Dermis blood vessel endothelial cell (primary cell): ENCODE data around the gene GOLGA7B. TPM values are rescaled to one million over a fixed set of nuclear protein-coding genes. Genes with fewer than 3 reads are reported as not detected.
A peak's percentile ranks its signal among the peaks of the same experiment; 100 is the strongest.

Source experiments
- DNase-seq: peaks from one replicate; pipeline ENCODE4 v3.0.0; 2010
- total RNA-seq: library from RNA; depleted of rRNA; stranded (reverse); fragments of >200 nt; gene quantifications from 2 replicates; pipeline ENCODE4 v1.2.3, GENCODE V29; 2014

The GOLGA7B gene
- total RNA-seq = under 0.01 and 0.05 TPM in 2 replicates

DNA sequence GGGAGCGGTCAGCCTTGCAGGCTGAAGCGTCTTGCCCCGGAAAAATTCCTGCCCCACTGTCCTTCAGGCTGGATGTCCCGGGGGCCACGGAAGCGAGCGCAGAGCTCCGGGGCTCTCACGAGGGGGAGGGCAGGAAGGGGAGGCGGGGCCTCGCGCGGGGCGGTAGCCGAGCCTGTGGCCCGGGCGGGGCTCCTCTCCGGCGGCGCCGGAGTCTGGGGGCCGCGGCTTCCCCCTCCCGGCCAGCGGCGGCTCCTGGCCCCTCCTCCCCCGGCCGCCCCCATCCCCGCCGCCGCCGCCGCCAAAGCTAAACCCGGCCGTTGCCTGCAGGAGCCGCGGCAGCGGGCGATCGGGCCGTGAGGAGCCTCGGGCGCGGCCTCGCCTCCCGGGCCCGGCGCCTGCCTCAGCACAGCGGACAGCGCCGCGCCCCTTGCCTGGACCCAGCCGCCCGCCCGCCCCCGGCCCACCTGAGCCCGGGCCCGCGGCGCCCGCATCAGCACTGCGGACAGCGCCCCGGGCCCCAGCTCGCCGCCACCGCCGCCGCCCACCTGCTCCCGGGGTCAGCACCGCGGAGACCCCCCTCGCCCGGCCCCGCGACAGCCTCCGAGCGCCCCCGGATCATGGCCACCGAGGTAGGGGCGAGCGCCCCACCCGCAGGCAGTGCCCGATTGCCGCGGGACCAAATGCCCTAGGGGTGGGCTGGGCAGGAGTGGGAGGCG, at the start of gene GOLGA7B:
Gene GOLGA7B, plus strand, starts transcription at position 157 of the 716 bp plus-strand sequence. Its CDS starts 461 bp downstream, at position 618.
- peak; percentile 37 for DNase-seq

DNA sequence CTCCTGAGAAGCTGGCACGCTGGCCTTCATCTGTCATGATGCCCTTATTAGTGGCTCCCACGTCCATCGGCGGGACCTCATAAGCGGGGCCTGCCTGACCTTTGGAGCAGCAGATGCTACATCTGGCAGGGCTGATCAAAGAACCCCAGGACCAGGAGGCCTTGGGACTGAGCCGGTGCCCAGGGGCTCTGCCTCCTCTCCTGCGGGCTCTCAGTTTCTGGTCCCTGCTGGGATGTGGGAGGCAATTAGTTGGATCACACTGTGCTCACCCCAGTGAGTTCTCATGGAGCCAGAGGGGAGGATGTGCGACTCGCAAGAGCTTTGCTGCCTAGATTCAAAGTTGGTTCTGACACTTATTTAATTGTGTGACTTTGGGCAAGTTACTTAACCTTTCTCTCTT, 49.2 kb upstream of the GOLGA7B start:
- no peak for DNase-seq

DNA sequence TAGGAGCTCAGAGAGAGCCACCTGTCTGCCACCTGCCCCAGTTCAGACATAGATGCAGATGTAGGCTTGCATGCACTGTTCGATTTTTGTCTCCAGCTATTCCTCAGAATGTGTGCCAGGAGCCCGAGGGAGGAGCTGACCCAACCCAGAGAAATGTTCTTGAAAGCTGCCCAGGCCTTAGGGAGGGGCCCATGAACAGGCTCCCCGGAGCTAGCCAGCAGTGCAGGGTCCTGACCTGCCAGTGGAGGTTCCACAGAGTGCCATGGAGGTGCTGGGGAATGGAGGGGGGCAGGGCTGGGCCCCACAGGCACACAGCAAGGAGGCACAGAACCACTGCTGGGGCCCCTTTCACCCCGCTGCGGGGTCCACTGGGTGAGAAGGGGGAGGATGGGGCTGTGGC, 48.2 kb upstream of the GOLGA7B start:
- no peak for DNase-seq

DNA sequence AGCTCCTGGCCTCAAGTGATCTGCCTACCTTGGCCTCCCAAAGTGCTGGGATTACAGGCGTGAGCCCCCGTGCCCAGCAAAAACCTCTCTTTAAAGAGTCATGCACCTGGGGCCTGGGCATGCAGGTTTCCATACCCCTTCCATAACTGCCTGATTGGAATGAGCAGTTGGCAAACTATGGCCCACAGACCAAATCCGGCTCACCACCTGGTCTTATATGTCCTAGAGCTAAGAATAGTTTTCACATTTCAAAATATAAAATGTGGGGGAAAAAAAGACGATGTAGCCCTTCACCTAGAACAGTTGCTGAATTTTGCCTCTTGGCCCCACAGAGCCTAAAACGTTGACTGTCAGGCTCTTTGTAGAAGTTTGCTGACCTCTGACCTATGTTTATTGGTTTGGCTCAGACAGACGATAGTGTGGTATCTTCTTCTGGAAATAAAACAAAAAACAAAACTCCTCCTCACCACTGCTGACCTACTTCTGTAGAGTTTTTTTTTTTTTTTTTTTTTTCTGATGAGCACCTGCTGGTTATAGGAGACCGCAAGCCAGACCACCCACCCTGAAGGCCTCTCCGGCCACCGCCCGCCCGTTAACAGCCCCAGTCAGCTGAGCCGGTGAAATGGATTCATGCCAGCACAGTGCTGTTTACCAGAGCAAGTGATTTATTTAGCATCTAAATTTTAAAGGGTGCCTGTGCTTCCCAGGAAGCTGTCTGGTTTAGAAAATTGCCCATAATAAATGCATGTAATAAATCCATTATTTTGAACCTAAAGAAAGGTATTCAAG, 44.4 kb upstream of the GOLGA7B start:
- DNase-seq = no peak

DNA sequence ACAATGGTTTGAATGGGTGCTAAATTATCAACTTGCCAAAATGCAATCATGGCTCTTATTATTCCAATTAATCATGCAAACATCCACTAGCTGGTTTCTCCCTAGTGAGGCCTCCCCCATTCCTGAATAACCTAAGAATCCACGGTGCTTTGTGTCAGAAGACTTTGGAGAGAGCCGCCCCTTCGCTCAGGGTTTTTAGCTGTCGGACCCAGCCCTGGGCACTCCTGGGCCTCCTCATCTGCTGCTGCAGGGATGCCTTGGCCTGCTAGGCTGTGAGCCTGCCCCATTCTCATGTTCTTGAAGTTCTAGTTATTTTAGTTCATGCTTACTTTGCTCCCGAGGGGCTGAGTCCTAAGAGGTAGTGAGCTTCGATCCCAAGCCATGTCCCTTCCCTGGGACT, 43.7 kb upstream of the GOLGA7B start:
- DNase-seq = no peak

DNA sequence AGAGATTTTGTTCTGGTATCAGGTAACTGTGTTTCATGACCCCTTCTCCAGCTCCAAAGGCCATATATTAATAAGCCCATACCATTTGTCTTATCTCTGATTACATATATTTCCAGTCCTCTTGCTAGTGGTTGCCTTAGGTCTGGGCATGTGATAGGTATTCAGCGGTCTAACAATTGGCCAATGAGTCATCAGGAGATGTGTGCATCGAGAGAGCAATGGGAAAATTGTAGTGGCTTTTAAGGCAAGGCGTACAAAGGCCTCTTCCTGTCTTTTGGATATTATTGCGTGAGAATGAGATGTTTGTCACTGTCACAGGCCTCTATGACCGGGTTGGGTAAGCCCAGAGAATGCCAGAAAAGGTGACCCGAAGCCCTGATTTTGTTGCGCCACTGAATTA, 39.2 kb upstream of the GOLGA7B start:
- peak; percentile 51 for DNase-seq

DNA sequence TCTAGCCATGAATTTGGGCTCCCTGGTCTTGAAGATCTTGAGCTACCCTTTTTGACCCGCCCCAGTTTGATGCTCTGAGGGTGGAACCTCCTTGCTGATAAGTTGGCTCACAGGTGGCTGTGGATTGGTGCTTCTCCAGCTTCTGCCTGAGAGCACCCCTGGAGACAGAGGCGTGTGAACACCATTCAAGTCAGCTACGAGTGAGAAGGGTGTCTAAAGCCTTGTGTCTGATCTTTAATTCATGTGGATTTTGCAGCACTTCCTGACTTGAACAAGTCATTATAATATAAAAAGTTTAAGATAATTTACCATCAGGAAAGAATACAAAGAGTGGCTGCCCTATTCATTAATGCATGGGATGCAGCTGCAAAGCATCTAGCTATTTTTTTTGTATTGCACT, 37.7 kb upstream of the GOLGA7B start:
- DNase-seq = no peak

DNA sequence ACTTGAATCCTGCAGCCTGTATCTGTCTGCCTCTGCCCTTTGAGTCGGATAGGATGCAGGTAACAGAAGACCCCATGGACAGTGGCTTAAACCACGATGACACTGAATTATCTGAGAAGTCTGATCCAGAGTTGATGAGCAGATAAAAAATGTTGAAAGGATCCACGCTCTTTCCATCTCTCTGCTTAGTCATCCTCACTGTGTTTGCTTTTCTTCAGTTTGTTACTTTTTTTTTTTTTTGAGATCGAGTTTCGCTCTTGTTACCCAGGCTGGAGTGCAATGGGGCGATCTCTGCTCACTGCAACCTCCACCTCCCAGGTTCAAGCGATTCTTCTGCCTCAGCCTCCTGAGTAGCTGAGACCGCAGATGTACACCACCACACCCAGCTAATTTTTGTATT, 36.9 kb upstream of the GOLGA7B start:
- DNase-seq = no peak

DNA sequence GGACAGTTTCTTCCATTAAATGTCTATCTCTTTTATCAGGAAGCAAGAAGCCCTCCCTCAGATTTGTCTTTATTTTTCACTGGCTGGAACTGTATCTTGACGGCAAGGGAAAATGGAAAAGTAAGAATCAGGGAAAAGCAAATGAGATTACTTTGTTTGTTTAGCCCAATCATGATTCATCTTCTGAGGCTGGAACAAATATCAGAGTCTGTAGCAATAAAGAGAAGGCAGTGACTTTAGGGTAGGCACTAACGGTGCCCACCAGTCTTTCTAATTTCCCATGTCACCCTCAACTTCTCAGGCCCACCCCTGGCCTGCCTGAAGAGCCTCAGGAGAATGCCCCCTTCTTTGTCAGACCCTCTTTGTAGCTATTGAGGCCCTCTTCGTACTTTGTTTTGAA, 36.3 kb upstream of the GOLGA7B start:
- no peak for DNase-seq

DNA sequence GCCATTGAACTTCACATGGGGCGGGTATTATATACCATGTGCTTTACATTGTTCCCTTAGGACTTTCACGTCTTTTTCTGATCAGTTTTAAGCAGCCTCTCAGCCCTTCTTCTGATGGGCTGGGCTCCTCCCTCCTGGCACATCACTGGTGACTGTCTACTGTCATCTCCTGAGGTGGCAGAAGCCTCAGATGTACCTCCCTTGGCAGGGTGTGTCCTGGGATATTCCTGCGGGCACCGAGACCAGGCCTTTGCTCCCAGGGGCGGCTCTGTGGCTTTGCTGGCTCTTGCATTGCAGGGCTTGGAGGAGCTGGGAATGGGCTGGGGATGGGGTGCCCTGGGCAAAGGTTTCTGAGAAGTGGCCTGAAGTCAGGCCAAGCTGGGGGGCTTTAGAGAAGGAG, 34.6 kb upstream of the GOLGA7B start:
- no peak for DNase-seq

DNA sequence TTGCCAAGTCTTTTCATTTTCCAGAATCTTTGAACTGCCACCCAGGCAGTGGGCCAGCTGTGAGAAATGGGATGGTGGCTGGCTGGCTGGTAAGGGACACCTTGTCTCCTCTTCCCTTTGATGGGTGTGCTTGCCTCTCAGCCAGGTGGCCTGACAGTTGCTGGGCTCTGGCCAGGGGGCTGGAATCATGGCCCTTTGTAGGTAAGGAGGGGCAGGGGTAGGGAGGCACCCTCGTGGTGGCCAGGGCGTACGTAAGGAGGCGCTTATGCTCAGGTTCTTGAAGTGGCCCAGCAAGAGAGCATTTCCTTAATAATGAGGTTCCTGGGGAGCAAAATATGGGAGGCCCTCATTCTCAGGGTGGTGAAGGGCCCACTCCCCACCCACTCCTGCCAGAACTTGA, 33.0 kb upstream of the GOLGA7B start:
- DNase-seq = no peak

DNA sequence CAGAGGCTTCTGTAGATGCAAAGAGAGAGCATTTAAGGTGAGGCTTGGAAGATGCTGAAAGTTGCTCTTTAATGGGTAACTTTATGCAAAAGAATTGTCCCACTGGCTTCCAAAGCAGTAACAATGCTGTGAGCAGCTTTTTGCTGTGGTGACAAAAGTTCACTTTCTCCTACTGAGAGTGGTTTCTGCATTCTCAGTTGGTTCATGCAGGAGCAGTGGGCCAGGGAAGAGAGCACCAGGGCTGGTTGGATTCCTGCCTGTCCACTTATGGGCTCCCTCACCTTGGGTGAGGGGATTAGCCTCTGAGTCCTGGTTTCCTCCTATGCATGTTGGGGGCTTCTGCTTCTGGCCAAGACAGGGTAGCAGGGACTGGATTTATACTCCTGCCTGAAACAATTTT, 31.1 kb upstream of the GOLGA7B start:
- DNase-seq = no peak

DNA sequence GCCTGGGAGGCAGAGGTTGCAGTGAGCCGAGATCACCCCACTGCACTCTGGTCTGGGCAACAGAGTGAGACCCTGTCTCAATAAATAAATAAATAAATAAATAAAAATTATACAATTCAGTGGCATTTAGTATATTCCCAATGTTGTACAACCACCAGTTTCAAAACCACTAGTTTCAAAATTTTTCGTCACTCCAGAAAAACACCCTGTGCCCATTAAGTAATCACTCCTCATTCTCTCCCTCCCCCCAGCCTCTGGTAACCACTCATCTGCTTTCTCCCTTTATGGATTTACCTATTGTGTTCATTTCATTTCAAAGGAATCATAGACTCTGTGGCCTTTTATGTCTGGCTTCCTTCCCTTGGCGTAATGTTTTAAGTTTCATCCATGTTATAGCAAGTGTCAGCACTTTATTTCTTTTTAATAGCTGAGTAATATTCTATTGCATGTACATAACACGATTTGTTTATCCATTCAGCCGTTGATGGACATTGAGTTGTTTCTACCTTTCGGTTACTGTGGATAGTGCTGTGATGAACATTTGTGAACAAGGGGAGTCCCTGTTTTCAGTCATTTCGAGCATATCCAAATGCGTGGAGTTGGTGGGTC, 29.4 kb upstream of the GOLGA7B start:
- DNase-seq = no peak

DNA sequence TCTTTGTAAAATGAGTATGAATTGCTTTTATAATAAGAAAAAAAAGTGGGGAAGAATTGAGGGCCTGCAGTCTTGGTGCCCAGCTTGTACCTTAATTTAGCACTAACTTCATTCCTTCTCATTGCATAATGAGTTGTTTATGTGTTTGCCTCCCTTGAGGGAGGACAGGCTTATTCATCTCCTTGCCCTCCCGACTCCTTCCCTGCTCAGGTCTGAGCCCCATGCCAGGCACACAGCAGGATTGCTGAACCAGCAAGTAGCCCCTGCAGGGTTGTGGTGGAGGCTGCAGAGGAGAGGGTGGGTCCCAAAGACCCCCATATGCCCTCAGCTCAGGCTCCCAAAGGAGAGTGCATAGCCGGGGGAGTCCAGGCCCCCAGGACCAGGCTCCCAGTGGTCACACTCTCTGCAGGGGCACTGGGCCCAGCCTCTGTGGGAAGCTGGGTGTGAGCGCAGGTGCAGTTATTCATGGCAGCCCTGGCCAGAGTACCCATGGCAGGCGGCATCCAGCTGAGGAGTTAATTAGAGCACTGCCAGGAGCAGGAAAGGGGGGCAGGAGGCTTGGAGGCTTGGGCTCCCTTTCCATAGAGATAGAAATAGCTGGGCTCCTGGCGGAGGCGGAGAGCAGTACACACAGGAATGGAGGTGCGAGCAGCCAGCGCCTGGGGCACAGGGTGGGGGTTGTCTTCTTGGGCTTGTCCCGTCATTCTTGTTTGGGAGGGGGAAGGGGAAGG, 28.2 kb upstream of the GOLGA7B start:
- no peak for DNase-seq

DNA sequence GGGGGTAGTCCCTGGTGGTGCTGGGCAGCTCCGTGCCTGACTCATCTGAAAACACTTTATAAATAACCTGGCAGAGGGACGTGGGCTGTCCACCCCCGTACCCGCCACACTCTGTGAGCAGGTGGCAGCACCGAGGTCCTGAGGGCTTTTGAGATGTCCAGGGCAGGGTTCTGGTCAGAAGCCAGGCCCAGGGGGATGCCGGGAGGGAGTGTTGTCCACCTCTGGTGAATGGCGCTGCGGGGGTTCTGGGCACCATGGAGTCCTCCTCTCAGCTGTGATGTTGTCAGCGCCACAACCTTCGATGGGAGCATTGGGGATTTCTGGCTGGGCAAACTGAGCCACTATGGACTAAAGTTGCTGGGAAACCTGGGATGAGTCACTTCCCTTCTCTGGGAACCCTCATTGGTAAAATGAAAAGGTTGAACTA, 27.4 kb upstream of the GOLGA7B start:
- DNase-seq = peak; percentile 3

DNA sequence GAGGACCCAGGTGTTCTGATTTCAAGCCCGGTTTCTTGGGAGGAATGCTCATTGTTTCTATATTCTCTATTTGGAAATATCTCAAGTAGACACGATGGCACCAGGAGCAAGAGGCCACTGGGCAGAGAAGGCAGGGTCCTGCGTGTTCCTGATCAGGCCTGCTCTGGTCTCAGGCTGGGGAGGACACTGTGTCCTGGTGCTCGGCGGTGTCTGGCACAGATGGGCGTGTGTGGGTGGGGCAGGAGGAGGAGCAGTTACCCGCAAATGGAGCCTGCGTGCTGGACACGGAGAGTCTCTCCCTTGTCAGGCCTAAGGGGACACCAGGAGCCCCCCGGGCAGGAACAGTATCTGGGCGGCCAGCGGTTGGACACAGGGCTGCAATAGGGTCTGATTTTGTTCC, 25.9 kb upstream of the GOLGA7B start:
- DNase-seq = no peak

DNA sequence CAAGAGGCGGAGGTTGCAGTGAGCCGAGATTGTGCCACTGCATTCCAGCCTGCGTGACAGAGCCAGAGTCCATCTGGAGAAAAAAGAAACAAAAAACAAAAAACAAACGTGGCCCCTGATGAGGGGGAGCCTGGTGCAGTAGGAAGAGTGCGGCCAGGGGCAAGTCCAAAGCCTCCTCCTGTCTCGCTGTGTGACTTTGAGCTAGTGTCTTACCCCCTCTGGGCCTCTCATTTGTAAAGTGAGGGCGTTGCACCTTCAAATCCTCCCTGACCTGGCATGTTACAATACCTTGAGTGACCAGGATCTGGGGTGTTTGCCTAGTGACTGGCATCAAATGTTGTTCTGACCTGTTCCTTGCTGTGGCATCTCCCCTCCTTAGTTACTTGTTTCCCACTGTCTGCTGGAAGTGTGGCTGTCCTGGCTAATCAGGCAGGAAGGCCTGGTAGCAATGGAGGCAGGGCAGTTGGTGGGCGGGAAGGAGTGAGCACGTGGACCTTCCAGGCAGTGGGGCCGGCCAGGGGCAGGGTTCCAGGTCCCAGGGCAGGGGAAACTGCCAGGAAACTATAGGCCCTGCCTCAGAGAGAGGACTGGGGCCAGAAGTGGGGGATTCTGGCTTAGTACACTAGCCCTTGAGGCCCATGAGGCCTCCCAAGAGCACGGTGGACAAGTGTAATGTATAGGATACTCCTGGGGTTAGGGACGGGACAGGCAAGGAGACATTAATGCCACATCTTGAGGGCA, 24.5 kb upstream of the GOLGA7B start:
- no peak for DNase-seq

DNA sequence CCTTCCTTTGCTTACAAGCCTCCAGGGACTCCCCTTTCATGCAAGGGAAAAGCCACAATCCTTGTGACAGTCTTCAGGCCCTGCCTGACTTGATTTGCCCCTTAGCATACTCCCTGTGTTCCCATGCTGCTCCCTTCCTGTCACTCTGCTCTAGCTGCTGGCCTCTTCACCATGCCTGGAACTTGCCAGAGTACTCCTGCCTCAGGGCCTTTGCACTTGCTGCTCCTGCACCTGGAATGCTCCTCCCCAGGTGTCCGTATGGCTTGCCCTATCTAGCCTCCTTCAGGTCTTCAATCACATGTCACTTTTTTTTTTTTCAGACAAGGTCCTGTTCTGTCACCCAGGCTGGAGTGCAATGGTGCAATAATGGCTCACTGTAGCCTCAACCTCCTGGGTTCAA, 22.8 kb upstream of the GOLGA7B start:
- no peak for DNase-seq

DNA sequence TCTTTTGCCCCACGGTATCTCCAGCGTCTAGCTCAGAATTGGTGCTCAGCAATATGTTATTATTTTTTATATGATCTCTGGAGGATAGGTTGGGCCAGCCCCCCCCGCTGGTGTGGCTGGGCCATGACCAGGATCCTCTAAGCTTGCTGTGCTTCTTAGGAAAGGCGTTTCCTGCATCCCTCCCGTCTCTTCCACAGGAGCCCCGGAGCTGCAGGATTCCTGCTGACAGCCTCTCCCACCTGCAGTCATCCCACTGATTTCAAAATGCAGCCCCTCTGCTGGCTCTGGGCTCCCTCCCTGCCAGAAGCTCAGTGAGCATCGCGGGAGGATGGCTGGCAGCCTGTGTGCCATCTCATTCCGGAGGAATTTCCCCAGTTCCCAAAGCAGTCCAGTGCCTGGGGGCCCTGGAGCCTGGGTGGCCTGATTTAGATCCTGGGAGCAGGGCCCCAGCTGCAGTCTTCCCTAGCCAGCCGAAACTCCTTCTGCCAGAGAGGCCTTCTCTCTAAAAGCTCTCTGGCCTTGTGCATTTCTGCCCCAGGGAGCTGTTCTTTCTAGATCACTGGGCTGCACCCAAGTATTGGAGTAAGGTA, 21.8 kb upstream of the GOLGA7B start:
- DNase-seq = no peak

DNA sequence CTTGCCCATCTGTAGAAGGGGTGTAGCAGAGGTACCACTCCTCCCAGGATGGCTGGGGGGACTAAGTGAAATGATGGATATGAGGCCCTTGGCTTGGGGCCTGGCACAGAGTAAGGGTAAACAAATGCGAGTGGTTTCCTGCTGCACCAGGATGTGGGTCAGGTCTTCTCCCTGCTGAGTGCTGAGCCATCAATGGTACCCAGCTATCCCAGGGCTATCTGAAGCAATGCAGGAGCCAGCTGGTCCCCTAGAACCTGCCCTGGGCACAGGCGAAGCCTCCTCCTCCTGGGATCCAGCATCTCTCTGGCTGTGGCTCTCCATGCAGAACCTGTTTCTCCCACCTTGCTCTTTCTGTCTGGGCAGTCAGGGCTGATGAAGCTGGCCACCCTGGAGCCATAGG, 20.9 kb upstream of the GOLGA7B start:
- DNase-seq = no peak

DNA sequence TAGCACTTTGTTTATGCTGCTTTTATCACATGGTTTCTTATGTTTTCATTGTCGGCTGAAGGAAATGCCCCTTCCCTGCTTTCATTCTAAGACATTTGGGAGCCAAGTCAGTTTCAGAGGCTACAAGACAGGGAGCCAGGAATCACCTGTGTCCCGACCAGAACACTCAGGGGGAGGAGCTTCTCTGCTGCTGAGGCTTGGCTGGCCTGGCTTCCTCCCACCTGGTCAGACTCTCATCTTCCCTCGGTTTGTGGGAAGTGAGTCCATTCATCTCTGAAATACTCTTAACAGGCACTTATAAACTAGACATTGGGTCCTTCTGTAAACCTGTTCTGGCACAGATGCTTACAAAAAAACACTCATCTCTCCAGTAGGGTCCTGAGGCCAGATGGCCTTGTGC, 19.6 kb upstream of the GOLGA7B start:
- no peak for DNase-seq

DNA sequence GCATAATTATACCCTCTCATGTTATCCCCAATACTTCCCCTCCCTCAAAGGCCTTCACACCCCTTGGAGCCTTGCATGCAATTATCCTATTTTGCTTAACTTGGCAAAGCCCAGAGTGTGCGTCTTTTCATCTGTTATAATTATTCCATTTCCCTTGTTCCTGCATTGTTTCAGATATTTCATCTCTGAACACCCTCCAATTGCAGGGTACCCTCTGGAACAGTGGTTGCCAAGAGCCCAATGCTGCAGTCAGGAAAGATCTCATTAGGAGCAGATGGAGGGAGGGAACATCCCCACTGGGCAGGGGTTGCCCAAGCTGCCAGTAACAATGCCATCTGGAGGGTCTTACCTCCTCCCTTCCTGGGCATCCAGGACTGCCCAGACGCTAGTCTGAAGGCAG, 18.4 kb upstream of the GOLGA7B start:
- no peak for DNase-seq
